Activated CD8-positive, alpha-beta memory T cell treated with anti-CD3 and anti-CD28 coated beads, Interleukin-2, amount 50 U/mL, for 1 hour (primary cell): ENCODE measurements around the gene SBSN.

Experiments used
- DNase-seq: peaks from one replicate; pipeline ENCODE4 v3.0.0-alpha.2; 2020; ENCODE audit errors: extremely low read depth

SBSN gene

DNA sequence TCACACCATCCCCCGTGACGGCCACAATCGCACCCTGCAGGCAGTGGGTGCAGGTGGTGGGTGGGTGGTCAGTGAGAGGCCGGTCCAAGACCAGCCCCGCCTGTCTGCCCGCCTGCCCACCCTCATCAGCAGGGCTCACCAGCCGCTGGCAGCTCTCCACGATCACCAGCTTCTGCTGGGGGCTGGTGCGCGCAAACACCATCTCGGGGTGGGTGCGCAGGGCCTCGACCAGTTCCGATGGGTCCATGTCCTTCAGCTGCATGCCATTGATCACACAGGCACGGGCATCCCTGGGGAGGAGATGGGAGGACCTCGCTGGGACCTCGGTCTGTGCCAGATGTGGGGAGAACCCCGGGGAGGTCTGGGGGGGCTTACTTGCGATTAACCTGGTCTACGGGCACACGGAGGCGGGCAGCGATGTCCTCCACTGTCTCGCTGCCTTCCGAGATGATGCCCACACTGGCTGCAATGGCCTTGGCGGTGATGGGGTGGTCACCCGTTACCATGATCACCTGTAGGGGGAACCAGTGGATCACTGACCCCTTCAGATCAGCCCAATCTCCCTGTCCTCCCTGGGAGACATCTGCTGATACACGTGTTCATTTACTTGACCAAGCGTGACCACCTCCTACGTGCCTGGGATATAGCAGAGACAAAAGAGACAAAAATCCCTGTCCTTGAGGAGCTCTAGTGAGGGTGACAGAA is 27.3 kb upstream of the SBSN start:
- DNase-seq = no peak

DNA sequence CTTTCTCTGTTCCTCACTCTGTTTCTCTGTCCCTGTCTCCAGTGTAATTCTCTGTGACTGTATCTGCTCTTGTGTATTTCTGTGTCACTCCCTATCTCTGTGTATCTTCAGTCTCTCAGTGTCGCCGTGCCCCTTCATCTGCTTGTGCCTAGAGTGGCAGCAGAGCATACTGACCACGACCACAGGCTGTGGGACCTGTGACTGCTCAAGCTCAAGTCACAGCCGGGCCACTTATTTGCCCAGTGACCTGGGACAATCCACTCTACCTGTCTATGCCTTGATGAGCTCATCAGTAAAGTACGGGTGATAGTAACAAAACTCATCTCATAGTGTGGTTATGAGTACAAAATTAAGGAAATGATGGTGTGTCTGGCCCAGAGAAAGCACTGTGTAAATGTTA is 26.0 kb upstream of the SBSN start:
- no peak for DNase-seq

DNA sequence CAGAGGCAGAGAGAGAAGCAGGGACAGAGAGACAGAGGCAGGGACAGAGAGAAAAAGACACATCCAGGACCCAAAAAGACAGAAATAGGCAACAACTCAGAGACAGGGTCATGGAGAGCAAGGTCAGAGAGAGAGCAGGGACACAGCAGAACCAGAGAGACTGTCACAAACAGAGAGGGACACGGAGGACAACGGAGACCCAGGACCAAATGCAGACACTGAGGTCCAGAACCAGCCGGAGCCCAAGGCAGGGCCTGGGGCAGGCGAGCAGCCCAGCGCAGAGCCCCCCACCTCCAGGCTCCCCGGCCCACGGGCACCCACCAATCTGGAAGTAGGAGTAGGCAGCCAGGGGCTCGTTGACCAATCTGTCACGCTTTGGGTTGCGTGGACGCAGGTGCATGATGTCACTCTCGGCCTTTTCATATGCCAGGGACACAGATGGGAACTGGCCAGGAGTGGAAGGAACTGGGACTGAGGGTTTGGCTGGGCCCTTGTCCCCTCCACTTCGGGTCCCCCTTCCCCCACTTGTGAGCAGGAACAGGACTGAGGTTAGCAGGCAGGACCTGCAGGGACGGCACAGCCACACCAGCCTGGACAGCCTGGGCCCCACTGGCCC is 25.4 kb upstream of the SBSN start:
- DNase-seq = no peak

GRCh38 chr19:35552534-35553384 is 24.6 kb upstream of the SBSN start:
- DNase-seq = no peak

GRCh38 chr19:35551091-35551810 is 23.1 kb upstream of the SBSN start:
- no peak for DNase-seq

- DNase-seq = no peak
Observed at GRCh38 chr19:35549879-35550523, 21.9 kb upstream of the SBSN start.

- peak; percentile 33 for DNase-seq
Observed at GRCh38 chr19:35549174-35549788, 21.2 kb upstream of the SBSN start.

DNA sequence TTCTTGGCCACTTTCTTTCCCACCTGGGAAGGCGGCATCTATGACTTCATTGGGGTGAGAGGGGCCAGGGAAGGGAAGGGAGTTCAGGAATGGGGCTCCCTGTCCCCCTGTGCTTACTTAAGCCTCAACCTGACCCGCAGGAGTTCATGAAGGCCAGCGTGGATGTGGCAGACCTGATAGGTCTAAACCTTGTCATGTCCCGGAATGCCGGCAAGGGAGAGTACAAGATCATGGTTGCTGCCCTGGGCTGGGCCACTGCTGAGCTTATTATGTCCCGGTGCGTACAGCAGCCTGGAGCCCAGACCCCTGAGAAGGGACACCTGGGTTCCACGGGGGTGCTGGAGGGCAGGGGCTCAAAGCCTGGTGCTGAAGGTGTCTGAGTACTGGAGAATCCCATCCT is 18.4 kb upstream of the SBSN start:
- DNase-seq = no peak

GRCh38 chr19:35545855-35546381 is 17.8 kb upstream of the SBSN start:
- DNase-seq = no peak

GRCh38 chr19:35545001-35545854 is 17.1 kb upstream of the SBSN start, which contains the start of gene TMEM147:
Gene TMEM147 (plus strand): TSS chr19:35545626. CDS start chr19:35545740, 114 bp downstream.
- DNase-seq = no peak

DNA sequence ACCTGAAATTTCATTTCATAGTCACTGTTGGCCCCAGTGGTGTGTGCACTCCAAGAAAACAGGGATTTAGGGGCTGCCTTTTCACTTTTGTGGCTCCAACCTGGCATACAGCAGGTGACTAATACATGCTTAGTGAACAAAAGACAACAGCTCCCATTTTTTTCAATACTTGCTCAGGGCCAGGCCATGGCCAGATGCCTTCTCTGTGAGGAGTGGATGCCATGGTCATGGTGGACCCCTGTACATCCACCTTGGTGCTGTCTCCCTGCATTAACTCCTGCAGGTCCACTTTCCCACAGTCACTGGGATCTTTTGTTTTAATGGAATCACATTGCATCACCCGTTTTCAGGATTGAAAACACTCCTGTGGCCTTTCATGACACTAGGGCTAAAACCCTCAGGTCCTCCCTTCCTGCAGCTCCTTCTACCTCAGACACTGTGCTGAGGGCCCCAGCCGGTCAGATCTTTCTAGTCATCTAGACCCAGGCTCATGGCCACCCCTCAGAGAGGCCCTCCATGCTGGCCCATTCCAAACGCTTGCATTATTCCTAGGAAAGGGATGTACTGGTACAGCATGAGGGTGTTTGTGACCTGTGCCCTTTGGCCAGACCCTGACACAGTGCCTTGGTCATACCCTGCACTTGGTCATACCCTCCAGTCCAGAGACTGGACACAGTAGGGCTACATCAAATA is 16.1 kb upstream of the SBSN start:
- no peak for DNase-seq

DNA sequence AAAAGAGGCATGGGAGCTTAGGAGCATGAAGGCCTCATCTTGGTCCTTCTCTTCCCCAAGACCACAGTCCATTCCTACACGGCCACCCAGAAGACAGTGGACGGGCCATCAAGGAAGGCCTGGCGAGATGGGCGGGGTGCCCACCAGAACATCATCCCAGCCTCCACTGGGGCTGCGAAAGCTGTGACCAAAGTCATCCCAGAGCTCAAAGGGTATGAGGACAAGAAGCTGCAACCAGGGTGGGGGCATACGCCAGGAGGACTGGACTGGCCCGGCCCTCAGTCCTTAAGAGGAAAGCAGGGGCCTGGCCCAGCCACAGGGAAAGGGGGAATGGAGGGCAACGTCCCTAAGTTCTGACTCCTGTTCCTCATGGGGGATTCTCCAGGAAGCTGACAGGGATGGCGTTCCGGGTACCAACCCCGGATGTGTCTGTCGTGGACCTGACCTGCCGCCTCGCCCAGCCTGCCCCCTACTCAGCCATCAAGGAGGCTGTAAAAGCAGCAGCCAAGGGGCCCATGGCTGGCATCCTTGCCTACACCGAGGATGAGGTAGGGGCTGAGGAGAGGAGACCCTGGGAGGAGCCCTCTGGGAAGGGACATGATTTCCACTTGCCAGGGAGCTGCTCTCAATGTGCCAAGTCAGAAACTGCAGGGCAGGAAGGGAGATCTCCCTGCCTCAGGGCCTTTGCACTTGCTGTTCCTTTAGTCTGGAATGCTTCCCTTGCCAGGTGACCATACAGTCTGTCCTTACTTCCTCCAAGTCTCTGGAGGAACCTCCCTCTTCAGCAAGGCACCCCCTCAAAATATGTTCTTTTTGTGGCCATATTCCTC is 15.4 kb upstream of the SBSN start:
- no peak for DNase-seq

DNA sequence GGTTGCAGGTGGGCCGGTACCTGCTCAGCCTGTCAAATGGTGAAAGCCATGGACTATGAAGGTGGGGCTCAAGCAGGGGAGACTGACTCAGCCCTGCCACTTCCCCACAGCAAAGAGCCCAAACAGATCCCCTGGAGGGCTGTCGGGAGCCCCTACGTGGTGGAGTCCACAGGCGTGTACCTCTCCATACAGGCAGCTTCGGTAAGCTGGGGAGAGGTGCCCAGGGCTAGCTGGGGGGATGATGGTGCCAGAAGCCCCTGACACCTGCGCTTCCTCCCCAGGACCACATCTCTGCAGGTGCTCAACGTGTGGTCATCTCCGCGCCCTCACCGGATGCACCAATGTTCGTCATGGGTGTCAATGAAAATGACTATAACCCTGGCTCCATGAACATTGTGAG is 14.1 kb upstream of the SBSN start:
- DNase-seq = no peak

DNA sequence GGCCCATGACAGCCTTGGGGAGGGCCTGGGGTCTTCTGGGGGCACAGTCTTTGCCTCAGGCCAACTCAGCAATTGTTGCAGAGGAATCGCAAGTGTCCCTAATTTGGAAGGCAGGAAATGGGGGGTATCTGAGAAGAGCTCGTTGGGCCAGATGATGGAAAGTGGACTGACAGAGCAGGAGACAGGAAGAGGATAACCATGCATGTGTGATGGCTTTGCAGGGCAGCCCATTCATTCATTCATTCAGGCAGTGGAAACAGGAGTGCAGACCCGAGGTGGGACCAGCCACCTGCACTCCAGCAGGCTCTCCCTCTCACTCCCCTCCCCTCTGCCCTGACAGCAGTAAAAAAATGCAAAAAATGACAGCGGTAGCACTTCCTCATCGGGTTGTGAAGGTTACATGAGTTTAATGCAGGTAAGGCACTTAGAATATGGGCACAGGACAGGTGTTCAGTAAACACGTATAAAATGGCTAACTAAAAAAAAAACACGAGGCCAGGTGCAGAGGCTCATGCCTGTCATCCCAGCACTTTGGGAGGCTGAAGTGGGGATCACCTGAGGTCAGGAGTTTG is 12.3 kb upstream of the SBSN start:
- DNase-seq = no peak

GRCh38 chr19:35539850-35540249 is 11.7 kb upstream of the SBSN start:
- no peak for DNase-seq

DNA sequence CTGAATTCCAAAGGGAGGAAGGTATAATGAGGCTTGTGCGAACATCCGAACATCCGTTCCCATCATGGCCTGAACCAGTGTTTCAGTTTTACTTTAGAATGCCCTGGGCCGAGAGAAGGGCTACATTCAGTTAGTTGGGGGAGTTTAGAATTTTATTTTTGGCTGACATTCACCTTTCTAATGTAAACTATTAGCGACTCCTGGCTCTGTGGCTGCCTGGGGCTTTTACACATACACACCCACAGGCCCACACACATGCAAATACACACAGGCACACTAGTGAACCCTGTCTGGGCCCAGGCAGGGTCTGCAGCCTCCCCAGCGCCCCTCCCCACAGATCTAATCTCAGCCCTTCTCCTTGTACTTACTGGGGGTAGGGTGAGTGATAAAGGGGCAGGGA is 11.2 kb upstream of the SBSN start:
- DNase-seq = no peak

DNA sequence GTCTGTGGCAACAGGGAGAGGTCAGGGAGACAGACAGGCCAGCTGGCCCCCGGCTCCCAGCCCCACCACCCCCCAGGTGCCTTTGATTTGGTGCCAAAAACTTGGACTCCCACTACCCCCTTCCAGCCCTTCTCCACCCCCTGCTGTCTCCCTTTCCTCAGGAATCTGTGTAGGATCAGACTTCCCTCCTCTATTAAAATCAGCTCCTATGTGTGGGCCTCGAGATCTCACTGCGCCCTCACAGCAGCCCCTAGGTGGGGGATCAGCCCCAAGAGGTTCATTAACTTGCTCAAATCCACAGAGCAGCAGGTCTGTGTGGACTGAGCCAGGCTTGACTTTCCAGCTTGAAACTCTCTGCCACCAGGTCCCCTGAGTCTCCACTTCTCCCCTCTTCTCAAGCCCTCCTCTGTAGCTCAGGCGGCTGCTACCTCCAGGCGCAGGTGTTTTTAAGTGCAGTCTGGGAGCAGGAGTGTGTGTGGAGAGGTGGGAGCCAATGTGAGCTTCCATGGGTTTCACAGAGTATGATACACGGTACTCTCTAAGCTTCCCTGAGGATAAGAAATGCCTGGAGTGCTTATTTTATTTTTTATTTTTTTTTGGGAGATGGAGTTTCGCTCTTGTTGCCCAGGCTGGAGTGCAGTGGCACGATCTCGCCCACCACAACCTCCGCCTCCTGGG is 6.8 kb upstream of the SBSN start:
- no peak for DNase-seq
